Cardiac muscle cell (in vitro differentiated cells and primary cell): ENCODE data around the gene FADS2. TPM values are rescaled to one million over a fixed set of nuclear protein-coding genes. Genes with fewer than 3 reads are reported as not detected.

ENCODE experiments used
- DNase-seq, 2 donors: peaks; one replicate each; pipeline versions ENCODE4 v3.0.0 to v3.0.0-alpha.2; 2010 to 2017; ENCODE audit warnings: low read depth in 1 of 2, low spot score in 1 of 2
- H3K27ac ChIP-seq: fragments of 200-600 bp; sonication (generic); 2 replicates; pipeline ENCODE4 v1.5.1; 2016
- H3K27me3 ChIP-seq: fragments of 200-600 bp; sonication (generic); 2 replicates; pipeline ENCODE4 v1.6.0; 2016; ENCODE audit warnings: control low read depth
- H3K36me3 ChIP-seq: fragments of 200-600 bp; sonication (generic); 2 replicates; pipeline ENCODE4 v1.5.1; 2016; ENCODE audit warnings: control low read depth
- H3K4me1 ChIP-seq: fragments of 200-600 bp; sonication (generic); 2 replicates; pipeline ENCODE4 v1.8.1; 2017; ENCODE audit warnings: low read depth, mild to moderate bottlenecking, mixed run types
- H3K4me3 ChIP-seq: fragments of 200-600 bp; sonication (generic); 2 replicates; pipeline ENCODE4 v1.5.1; 2016; ENCODE audit warnings: mild to moderate bottlenecking
- H3K9me3 ChIP-seq: fragments of 200-600 bp; sonication (generic); 2 replicates; pipeline ENCODE4 v1.5.1; 2017; ENCODE audit warnings: low read depth, mild to moderate bottlenecking, control low read depth
- CTCF ChIP-seq: IDR thresholded peaks from 2 replicates; pipeline ENCODE4 v1.5.1; 2012; ENCODE audit warnings: low read depth, mild to moderate bottlenecking, low read length
- polyA plus RNA-seq: library from polyadenylated mRNA; unstranded; fragments of >200 nt; fragmentation: Nextera tagmentation; extraction: Ambion mirVana; gene quantifications from 2 replicates; pipeline ENCODE4 v1.2.1, GENCODE V29; 2016
- total RNA-seq: library from RNA; depleted of rRNA; stranded (reverse); fragments of >200 nt; gene quantifications from 2 replicates; pipeline ENCODE4 v1.2.3, GENCODE V29; 2016

Gene FADS2
- total RNA-seq (103 and 239 TPM in 2 replicates), polyA plus RNA-seq (129 and 262 TPM in 2 replicates)

GRCh38 chr11:61827571-61828378, at the start of gene FADS2:
TSS of gene FADS2 (plus strand) at chr11:61828300. CDS start at chr11:61828391, 91 bp downstream.
- TF ChIP-seq CTCF = no peak
- Histone ChIP-seq H3K27ac (peak within 1 kb of the TSS; percentile 86), H3K36me3 (no peaks in the 10 kb centered on the region), H3K27me3 (no peaks in the 10 kb centered on the region), H3K9me3 (no peaks in the 10 kb centered on the region), H3K4me1 (peaks cover 10% of the 10 kb centered on the region), H3K4me3 (peak within 1 kb of the TSS; percentile 51)
- peak; percentile 94 to 98 for DNase-seq

GRCh38 chr11:61778357-61778886, 49.7 kb upstream of the FADS2 start:
- peaks cover 14% of the 10 kb centered on the region for H3K36me3 ChIP-seq
- no peak for TF ChIP-seq CTCF
- no peak for DNase-seq
- H3K27me3 ChIP-seq = no peaks in the 10 kb centered on the region
- H3K4me1 ChIP-seq = peaks cover 8% of the 10 kb centered on the region
- H3K9me3 ChIP-seq = no peaks in the 10 kb centered on the region
- no peak overlapping the region for H3K4me3 ChIP-seq
- H3K27ac ChIP-seq = no peak overlapping the region

DNA sequence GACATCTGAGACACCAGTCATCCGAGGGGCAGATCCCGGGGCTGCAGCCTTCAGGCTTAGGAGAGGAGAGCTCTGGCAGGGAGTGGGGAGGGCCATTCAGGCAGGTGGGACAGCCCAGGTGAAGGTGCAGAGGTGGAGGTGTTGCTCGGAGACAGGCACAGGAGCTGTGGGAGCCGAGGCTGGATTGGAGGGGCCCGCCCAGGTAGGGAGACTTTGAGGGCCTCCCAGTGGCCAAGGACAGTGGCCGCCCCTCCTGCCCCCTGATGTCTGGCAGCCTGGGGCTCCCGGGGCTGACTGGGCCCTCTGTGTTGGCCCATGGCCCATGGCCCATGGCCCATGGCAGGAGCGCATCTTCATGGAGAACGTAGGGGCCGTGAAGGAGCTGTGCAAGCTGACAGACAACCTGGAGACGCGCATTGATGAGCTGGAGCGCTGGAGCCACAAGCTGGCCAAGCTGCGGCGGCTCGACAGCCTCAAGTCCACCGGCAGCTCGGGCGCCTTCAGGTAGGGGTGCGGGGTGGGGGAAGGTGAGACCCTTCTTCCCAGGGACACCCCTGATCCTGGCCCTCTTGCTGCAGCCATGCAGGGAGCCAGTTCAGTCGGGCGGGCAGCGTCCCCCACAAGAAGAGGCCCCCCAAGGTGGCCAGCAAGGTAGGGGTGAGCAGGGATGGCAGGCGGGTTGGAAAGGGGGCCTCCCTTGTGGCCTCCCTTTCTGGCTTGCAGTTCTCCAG, 49.0 kb upstream of the FADS2 start:
- Histone ChIP-seq H3K27ac (no peak overlapping the region), H3K4me3 (no peak overlapping the region), H3K4me1 (peaks cover under 1% of the 10 kb centered on the region), H3K27me3 (no peaks in the 10 kb centered on the region), H3K9me3 (no peaks in the 10 kb centered on the region), H3K36me3 (peaks cover 14% of the 10 kb centered on the region)
- no peak for TF ChIP-seq CTCF
- DNase-seq = no peak

GRCh38 chr11:61779666-61780525, 48.2 kb upstream of the FADS2 start:
- Histone ChIP-seq H3K4me3 (no peak overlapping the region), H3K27ac (no peak overlapping the region), H3K9me3 (no peaks in the 10 kb centered on the region), H3K4me1 (no peaks in the 10 kb centered on the region), H3K36me3 (peaks cover 14% of the 10 kb centered on the region), H3K27me3 (no peaks in the 10 kb centered on the region)
- no peak for TF ChIP-seq CTCF
- no peak for DNase-seq

DNA sequence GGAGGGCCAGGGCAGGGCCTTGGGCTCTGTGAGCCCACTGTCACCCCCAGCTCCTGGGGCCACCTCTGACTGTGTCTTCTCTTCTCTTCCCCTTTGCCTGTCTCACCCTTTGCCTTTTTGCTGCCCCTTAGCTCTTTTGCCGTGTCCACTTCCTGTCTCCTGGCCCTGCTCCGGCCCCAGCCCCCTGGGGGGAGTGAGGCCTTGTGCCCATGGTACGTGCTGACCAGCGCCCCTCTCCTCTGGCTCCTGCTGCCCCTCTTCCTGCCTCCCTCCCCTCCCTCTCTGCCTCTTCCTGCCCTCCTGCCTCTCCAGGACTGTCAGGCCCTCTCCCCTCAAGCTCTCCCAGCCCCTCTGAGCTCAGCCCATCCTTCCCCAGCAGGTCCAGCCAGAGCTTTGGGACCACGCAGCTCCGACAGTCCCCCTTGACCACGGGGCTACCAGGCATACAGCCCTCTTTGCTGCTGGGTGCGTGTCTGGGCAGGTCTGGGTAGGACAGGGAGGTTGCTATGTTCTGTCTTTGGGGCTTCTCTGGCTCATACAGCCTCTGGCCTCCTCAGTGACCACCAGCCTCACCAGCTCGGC, 47.4 kb upstream of the FADS2 start:
- DNase-seq = no peak
- Histone ChIP-seq H3K4me3 (no peak overlapping the region), H3K27ac (no peak overlapping the region), H3K9me3 (no peaks in the 10 kb centered on the region), H3K4me1 (no peaks in the 10 kb centered on the region), H3K36me3 (peaks cover 14% of the 10 kb centered on the region), H3K27me3 (no peaks in the 10 kb centered on the region)
- TF ChIP-seq CTCF = no peak
